NCI-H2107 (cell line): ENCODE measurements around the gene HTR3C.
"Not testable (repeated sequence)": the region's sequence is repeated elsewhere in the genome, so short reads cannot be mapped to it uniquely, and the experiment has no call there.

Source experiments
- DNase-seq: peaks from one replicate; lab custom pipeline; 2025; lab: John Stamatoyannopoulos, UW

The HTR3C gene

GRCh38 chr3:184031187-184031792 is 21.6 kb upstream of the HTR3C start, which contains the start of gene HTR3D:
TSS of gene HTR3D (plus strand) at chr3:184031742. CDS start at chr3:184031742, 0 bp downstream.
- DNase-seq, result no peak

- DNase-seq, result no peak
Measured at GRCh38 chr3:184037816-184038215, 15.0 kb upstream of the HTR3C start.

DNA sequence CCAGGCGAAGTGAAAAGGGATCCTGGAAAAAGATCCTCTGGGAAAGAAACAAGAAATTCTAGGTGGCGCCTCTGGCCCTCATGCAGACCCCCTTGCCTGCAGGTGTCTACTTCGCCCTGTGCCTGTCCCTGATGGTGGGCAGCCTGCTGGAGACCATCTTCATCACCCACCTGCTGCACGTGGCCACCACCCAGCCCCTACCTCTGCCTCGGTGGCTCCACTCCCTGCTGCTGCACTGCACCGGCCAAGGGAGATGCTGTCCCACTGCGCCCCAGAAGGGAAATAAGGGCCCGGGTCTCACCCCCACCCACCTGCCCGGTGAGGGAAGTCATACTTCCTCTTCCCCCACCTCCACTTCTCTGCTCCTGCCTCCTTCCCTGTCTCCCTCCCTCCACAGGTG is 14.5 kb upstream of the HTR3C start:
- DNase-seq, result not testable (repeated sequence)

GRCh38 chr3:184039414-184039813 is 13.4 kb upstream of the HTR3C start:
- peak; percentile 64 for DNase-seq

GRCh38 chr3:184040010-184040409 is 12.8 kb upstream of the HTR3C start:
- no peak for DNase-seq

DNA sequence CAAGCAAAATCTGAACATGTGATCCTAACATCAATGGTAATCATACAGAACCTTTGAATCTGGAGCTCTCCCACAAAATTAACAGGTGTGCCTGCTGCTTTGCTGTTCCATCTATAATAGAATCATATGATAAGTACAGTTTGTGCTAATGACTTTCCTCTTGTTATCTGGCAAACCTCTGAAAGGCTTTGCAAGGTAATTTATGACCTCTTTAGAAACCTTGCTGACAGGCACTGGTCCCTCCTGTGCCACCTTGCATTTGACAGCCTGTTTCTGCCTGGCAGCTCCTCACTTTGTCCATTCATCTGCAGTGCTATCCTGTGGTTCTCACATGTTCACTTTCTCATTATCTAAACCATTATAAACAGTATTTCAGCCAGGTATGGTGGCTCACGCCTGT is 10.2 kb upstream of the HTR3C start:
- DNase-seq, result peak; percentile 67

GRCh38 chr3:184045995-184046394 is 6.9 kb upstream of the HTR3C start:
- DNase-seq, result no peak

- peak; percentile 51 for DNase-seq
Measured at GRCh38 chr3:184050217-184050847, 2.5 kb upstream of the HTR3C start.

GRCh38 chr3:184058029-184058428 is 5.2 kb downstream of the HTR3C start:
- no peak for DNase-seq

DNA sequence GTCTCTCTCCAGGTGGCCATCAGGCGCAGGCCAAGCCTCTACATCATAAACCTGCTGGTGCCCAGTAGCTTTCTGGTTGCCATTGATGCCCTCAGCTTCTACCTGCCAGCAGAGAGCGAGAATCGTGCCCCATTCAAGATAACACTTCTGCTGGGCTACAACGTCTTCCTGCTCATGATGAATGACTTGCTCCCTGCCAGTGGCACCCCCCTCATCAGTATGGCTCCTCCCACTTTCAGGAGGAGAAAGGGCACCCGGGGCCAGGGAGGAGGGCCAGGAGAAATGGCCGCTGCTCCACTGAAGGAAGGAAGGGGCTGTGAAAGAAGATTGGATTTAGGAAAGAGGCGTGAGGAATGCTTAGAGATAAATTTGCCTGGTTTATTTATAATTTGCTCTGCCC is 6.6 kb downstream of the HTR3C start:
- DNase-seq, result no peak

- DNase-seq, result no peak
Measured at GRCh38 chr3:184062637-184063036, 9.8 kb downstream of the HTR3C start.

GRCh38 chr3:184066211-184066610 is 13.4 kb downstream of the HTR3C start:
- no peak for DNase-seq

- DNase-seq, result no peak
Measured at GRCh38 chr3:184067573-184068055, 14.8 kb downstream of the HTR3C start.

DNA sequence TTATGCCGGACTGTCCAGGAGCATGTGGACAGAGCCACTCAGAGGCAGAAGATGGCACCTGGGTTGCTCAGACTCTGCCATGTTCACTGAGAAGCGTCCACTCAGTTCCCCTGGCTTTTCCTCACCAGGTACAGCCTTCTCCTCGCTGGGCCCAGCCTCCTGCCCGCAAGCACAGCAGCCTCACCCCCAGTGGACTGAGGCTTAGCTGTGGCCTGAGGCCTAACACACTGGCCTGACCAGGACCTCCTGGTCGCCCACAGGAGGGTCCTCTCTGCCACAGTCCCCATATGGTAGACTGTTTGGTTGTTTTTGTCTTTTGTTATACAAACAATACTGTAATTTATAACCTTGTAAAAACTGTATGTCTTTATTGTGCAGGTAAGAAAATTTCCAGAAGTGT is 15.5 kb downstream of the HTR3C start:
- DNase-seq, result no peak

DNA sequence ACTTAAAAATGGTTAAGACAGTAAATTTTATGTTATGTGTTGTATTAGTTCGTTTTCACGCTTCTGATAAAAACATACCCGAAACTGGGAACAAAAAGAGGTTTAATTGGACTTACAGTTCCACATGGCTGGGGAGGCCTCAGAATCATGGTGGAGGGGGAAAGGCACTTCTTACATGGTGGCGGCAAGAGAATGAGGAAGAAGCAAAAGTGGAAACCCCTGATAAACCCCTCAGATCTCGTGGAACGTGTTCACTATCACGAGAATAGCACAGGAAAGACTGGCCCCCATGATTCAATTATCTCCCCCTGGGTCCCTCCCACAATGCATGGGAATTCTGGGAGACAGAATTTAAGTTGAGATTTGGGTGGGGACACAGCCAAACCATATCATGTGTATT is 18.3 kb downstream of the HTR3C start:
- DNase-seq, result not testable (repeated sequence)

- no peak for DNase-seq
Measured at GRCh38 chr3:184073621-184074020, 20.8 kb downstream of the HTR3C start.

- no peak for DNase-seq
Measured at GRCh38 chr3:184075901-184076300, 23.1 kb downstream of the HTR3C start.

DNA sequence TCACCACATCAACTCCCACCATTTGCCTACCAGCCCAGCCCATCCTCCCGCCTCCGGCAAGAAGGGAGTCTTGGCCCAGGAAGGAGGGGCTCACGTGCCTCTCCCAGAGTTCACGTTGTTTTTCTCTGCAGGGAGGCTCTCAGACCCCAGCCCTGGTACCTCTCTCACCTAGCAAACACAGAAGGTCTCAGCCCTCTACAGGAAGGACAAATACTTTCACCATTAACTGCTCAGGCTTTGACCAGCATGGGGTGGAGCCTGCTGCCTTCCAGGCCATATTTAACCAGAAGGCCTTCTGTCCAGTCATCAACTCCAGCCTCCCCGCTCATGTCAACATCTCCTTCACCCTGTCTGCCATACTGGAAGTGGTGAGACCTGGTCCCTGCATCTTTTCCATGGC is 25.0 kb downstream of the HTR3C start:
- DNase-seq, result no peak

GRCh38 chr3:184078851-184079250 is 26.0 kb downstream of the HTR3C start:
- no peak for DNase-seq

- no peak for DNase-seq
Measured at GRCh38 chr3:184081116-184081830, 28.4 kb downstream of the HTR3C start.

- no peak for DNase-seq
Measured at GRCh38 chr3:184082034-184082433, 29.2 kb downstream of the HTR3C start.

- DNase-seq, result no peak
Measured at GRCh38 chr3:184082465-184082864, 29.6 kb downstream of the HTR3C start.

GRCh38 chr3:184085389-184085852 is 32.6 kb downstream of the HTR3C start:
- no peak for DNase-seq
